Uterus (tissue), 4 donors: ENCODE data around the gene RAB3C. TPM values are rescaled to one million over a fixed set of nuclear protein-coding genes. Genes with fewer than 3 reads are reported as not detected.

Source experiments
- DNase-seq, 2 donors: peaks; one replicate each; pipeline ENCODE4 v3.0.0-alpha.2; 2019 to 2020
- H3K27ac ChIP-seq, 2 donors: fragments of 200-600 bp; sonication (generic); 1 replicate in 1 of 2; 2 replicates in 1 of 2; pipeline ENCODE4 v1.5.1; 2016 to 2018
- H3K27me3 ChIP-seq, 2 donors: fragments of 200-600 bp; sonication (generic); one replicate each; pipeline ENCODE4 v1.5.1; 2018 to 2019; ENCODE audit warnings: control low read depth in 1 of 2
- H3K36me3 ChIP-seq, 2 donors: fragments of 200-600 bp; sonication (generic); one replicate each; pipeline ENCODE4 v1.5.1; 2019; ENCODE audit warnings: control low read depth in 1 of 2
- H3K4me1 ChIP-seq, 2 donors: fragments of 200-600 bp; sonication (generic); one replicate each; pipeline ENCODE4 v1.5.1; 2018 to 2019; ENCODE audit warnings: control low read depth in 1 of 2
- H3K4me3 ChIP-seq, 2 donors: fragments of 200-600 bp; sonication (generic); 1 replicate in 1 of 2; 2 replicates in 1 of 2; pipeline ENCODE4 v1.5.1; 2018 to 2019; ENCODE audit warnings: mild to moderate bottlenecking in 1 of 2
- H3K9me3 ChIP-seq, 2 donors: fragments of 200-600 bp; sonication (generic); one replicate each; pipeline ENCODE4 v1.5.1; 2019; ENCODE audit warnings: control low read depth in 1 of 2
- CTCF ChIP-seq, 4 experiments: fragments of 200-600 bp in 2 of 4; fragments of 450-650 bp in 2 of 4; sonication (generic) in 2 of 4; IDR thresholded peaks; one replicate each; pipeline ENCODE4 v1.5.1; 2016 to 2019; ENCODE audit warnings: antibody characterized with exemption in 4 of 4, mild to moderate bottlenecking in 2 of 4, moderate library complexity in 1 of 4
- POLR2A ChIP-seq, 2 donors: fragments of 450-650 bp; IDR thresholded peaks; one replicate each; pipeline ENCODE4 v1.6.1; 2016; ENCODE audit warnings: antibody characterized with exemption in 2 of 2, mild to moderate bottlenecking in 1 of 2, moderate library complexity in 1 of 2
- intact Hi-C: fragments of 100-400 bp; cut with DNase I; formaldehyde crosslinking; loops from one replicate; pipeline ENCODE4 v1.15.1; 2023; ENCODE audit warnings: low total_unique reads
- total RNA-seq, 4 donors: library from RNA; depleted of rRNA in 3 of 4; stranded (reverse); fragments of >200 nt in 3 of 4; gene quantifications; one replicate each; pipeline versions ENCODE4 v1.1.0 to v1.2.4, GENCODE V29; 2014 to 2023
- donor health status: DM: yes; HTN: yes; CAD: no.

Gene RAB3C
- total RNA-seq, 4 donors from 2014 or later = 0.59 to 2.1 (median 0.83) TPM; not detected in 1

GRCh38 chr5:58775701-58776262 is 192.9 kb downstream of the RAB3C start:
- Histone ChIP-seq H3K36me3 (no peaks in the 10 kb centered on the region), H3K4me3 (no peak overlapping the region), H3K27me3 (no peaks in the 10 kb centered on the region), H3K27ac (no peak overlapping the region), H3K9me3 (no peaks in the 10 kb centered on the region), H3K4me1 (no peaks in the 10 kb centered on the region)
- no peak for DNase-seq
- intact Hi-C loops = no loop called here
- TF ChIP-seq CTCF (IDR thresholded peaks at IDR 0.05) = no peak
- no peak for TF ChIP-seq POLR2A (IDR thresholded peaks at IDR 0.05)

GRCh38 chr5:58776559-58776958 is 193.7 kb downstream of the RAB3C start:
- H3K27ac ChIP-seq = no peak overlapping the region
- no peak overlapping the region for H3K4me3 ChIP-seq
- no peaks in the 10 kb centered on the region for H3K9me3 ChIP-seq
- TF ChIP-seq POLR2A (IDR thresholded peaks at IDR 0.05) = no peak
- no peak for TF ChIP-seq CTCF (IDR thresholded peaks at IDR 0.05)
- intact Hi-C loops = no loop called here
- H3K36me3 ChIP-seq = no peaks in the 10 kb centered on the region
- H3K4me1 ChIP-seq = no peaks in the 10 kb centered on the region
- no peak for DNase-seq
- H3K27me3 ChIP-seq = no peaks in the 10 kb centered on the region

GRCh38 chr5:58778888-58779287 is 196.0 kb downstream of the RAB3C start:
- TF ChIP-seq POLR2A (IDR thresholded peaks at IDR 0.05) (no peak), CTCF (IDR thresholded peaks at IDR 0.05) (no peak)
- H3K27ac ChIP-seq = no peak overlapping the region
- no peaks in the 10 kb centered on the region for H3K4me1 ChIP-seq
- no peak for DNase-seq
- H3K27me3 ChIP-seq = no peaks in the 10 kb centered on the region
- no peak overlapping the region for H3K4me3 ChIP-seq
- intact Hi-C loops = no loop called here
- no peaks in the 10 kb centered on the region for H3K9me3 ChIP-seq
- H3K36me3 ChIP-seq = no peaks in the 10 kb centered on the region

- Histone ChIP-seq H3K9me3 (no peaks in the 10 kb centered on the region), H3K27ac (no peak overlapping the region), H3K36me3 (no peaks in the 10 kb centered on the region), H3K4me3 (no peak overlapping the region), H3K4me1 (no peaks in the 10 kb centered on the region), H3K27me3 (no peaks in the 10 kb centered on the region)
- DNase-seq = no peak
- intact Hi-C loops = no loop called here
- TF ChIP-seq POLR2A (IDR thresholded peaks at IDR 0.05) = no peak
- TF ChIP-seq CTCF (IDR thresholded peaks at IDR 0.05) = no peak
Observed at GRCh38 chr5:58786035-58786434, 203.2 kb downstream of the RAB3C start.

- no peak overlapping the region for H3K27ac ChIP-seq
- DNase-seq = no peak
- no peaks in the 10 kb centered on the region for H3K27me3 ChIP-seq
- H3K4me1 ChIP-seq = no peaks in the 10 kb centered on the region
- H3K9me3 ChIP-seq = no peaks in the 10 kb centered on the region
- no peak overlapping the region for H3K4me3 ChIP-seq
- TF ChIP-seq POLR2A (IDR thresholded peaks at IDR 0.05) (no peak), CTCF (IDR thresholded peaks at IDR 0.05) (no peak)
- H3K36me3 ChIP-seq = no peaks in the 10 kb centered on the region
- intact Hi-C loops = no loop called here
Observed at GRCh38 chr5:58786711-58787303, 203.9 kb downstream of the RAB3C start.
